ENCODE data around the gene ESF1. TPM values are rescaled to one million over a fixed set of nuclear protein-coding genes. Genes with fewer than 3 reads are reported as not detected.

Gene ESF1
- total and polyA plus RNA-seq, 9 of the 15 experiments (the other 6 are each of a cell fraction or from before 2014, with no cell fraction given): 7.0 to 30.4 (median 18.6) TPM

DNA sequence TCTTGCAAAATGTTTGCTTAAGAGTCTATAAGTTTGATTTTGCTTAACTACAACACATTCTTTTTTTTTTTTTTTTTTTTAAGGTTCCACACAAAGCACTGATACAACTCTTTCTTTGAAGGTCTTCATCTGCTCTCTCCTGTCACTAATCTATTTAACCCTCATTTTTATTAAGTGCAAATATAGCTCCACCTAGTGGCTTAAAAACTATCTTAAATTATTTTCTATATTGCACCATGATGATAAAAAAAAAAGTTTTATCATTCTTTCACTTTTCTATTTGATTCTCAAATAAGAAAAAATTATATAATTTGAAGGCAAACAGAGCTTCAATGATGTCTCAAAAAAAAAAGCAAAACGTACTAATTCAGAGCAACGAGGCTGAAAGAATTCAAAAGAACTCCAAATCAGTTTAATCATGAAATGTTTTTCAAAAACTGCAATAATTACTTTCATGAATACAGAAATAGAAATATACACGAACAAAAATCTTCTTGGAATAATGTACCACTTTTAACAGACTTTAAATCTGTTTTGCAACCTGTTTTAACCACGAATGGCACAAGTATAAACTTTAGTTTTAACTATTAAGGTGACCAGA, 12.8 kb downstream of the ESF1 start:
- POLR2A ChIA-PET: no interaction called here
- Histone ChIP-seq H3K27me3 (ENCODE audit: control insufficient read depth in 2 of 2, insufficient read depth in 2 of 2, low read length in 2 of 2) (no peaks in the 10 kb centered on the region), H2AFZ (ENCODE audit: low read depth, low read length) (no peak overlapping the region), H3K9ac (ENCODE audit: insufficient read depth in 1 of 2, low read depth in 2 of 2, low read length in 2 of 2) (no peak overlapping the region), H3K4me3 (no peak overlapping the region), H3K4me2 (ENCODE audit: insufficient read depth, low read length) (no peak overlapping the region), H3K9me1 (ENCODE audit: control insufficient read depth, insufficient read depth, low read length) (no peaks in the 10 kb centered on the region), H3K36me3 (ENCODE audit: control insufficient read depth, insufficient read depth, low read length) (peaks cover 90% of the 10 kb centered on the region), H3K79me2 (ENCODE audit: control insufficient read depth, insufficient read depth, low read length) (peaks cover 5% of the 10 kb centered on the region; the same call in 1 of the 3 replicates), H3K9me3 (replicated peaks; ENCODE audit: control insufficient read depth, insufficient read depth, low read depth, low read length) (no peaks in the 10 kb centered on the region), H4K20me1 (replicated peaks; ENCODE audit: control insufficient read depth, insufficient read depth, low read length) (no peaks in the 10 kb centered on the region), H3K27ac (ENCODE audit: extremely low read depth, low read depth, low read length) (no peak overlapping the region), H3K4me1 (replicated peaks in 1 of 2; ENCODE audit: control insufficient read depth in 2 of 2, insufficient read depth in 2 of 2, low read length in 2 of 2) (no peaks in the 10 kb centered on the region)
- CTCF ChIA-PET (ENCODE audit: low intra/inter-chr PET ratio): interaction anchor here (0.7 kb wide), 2 partner anchors 13 to 709 kb away, joined by 3 to 4 read pairs; partner anchors contain the start of genes ESF1 and NDUFAF5
- TF ChIP-seq RAD21 (CRISPR knock-in tag; conservative IDR thresholded peaks at IDR 0.05 in 1 of 2, IDR thresholded peaks at IDR 0.05 in 1 of 2): 0 out of 4 replicates have a peak, but pooled peaks of 1 of the 2 experiments have one; percentile 5
- TF ChIP-seq, protein P1, sequence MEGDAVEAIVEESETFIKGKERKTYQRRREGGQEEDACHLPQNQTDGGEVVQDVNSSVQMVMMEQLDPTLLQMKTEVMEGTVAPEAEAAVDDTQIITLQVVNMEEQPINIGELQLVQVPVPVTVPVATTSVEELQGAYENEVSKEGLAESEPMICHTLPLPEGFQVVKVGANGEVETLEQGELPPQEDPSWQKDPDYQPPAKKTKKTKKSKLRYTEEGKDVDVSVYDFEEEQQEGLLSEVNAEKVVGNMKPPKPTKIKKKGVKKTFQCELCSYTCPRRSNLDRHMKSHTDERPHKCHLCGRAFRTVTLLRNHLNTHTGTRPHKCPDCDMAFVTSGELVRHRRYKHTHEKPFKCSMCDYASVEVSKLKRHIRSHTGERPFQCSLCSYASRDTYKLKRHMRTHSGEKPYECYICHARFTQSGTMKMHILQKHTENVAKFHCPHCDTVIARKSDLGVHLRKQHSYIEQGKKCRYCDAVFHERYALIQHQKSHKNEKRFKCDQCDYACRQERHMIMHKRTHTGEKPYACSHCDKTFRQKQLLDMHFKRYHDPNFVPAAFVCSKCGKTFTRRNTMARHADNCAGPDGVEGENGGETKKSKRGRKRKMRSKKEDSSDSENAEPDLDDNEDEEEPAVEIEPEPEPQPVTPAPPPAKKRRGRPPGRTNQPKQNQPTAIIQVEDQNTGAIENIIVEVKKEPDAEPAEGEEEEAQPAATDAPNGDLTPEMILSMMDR (IDR thresholded peaks at IDR 0.05 in 2 of 3, conservative IDR thresholded peaks at IDR 0.05 in 1 of 3; ENCODE audit: insufficient read depth in 2 of 3, low read depth in 1 of 3, low read length in 3 of 3): peak in 1 of 3 experiments; percentile 46; a peak in 2 of 6 replicates
- TF ChIP-seq SFPQ (IDR thresholded peaks at IDR 0.05; ENCODE audit: low read depth, low read length): no peak
- intact Hi-C loops (cut with micrococcal nuclease): no loop called here
- ATAC-seq (no peak), DNase-seq (ENCODE audit: extremely low read depth in 1 of 4, low spot score in 3 of 4) (peak in 2 of 4 experiments; percentile 7 to 8), FAIRE-seq (no peak)
- WGBS (ENCODE audit: insufficient coverage, low coverage, missing lambda C conversion rate): 61% methylated on average over 4 of the region's 4 CpGs
- no TSS peak for BruUV-seq (replicated peaks)
- in situ Hi-C loops (cut with MboI): no loop called here

Measured in K562 (cell line).